Gastroesophageal sphincter (tissue), 3 donors: ENCODE data around the gene MACROD2.

ENCODE experiments used
- POLR2A ChIP-seq, 2 donors: fragments of 450-650 bp; IDR thresholded peaks; one replicate each; pipeline ENCODE4 v1.6.1; 2017; ENCODE audit warnings: antibody characterized with exemption in 2 of 2, mild to moderate bottlenecking in 2 of 2, moderate library complexity in 1 of 2
- TF ChIP-seq, protein P1 (sequence below), 4 experiments: fragments of 200-600 bp in 2 of 4; fragments of 450-650 bp in 2 of 4; sonication (generic) in 1 of 4; IDR thresholded peaks; one replicate each; pipeline ENCODE4 v1.5.1; 2017 to 2019; ENCODE audit warnings: antibody characterized with exemption in 4 of 4, mild to moderate bottlenecking in 2 of 4, moderate library complexity in 2 of 4

DNA sequence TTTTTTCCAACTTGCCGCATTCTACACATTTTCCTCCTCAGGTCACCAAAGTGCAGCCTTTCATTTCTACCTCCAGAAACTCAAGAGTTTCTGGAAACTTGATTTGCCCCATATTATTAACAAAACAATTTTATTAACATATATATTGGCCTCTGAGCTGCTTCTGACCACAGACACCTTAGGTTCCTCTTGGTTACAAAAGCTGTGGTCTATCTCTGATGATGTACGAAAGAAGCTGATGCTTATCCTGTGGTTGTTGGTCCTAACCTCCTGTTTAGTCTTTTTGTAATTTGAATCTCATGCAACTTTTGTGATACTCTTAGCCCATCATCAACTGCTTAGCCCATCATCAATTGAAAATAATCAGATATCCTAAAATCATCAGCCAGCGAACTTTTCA is 1842.2 kb downstream of the MACROD2 start:
- TF ChIP-seq, protein P1, sequence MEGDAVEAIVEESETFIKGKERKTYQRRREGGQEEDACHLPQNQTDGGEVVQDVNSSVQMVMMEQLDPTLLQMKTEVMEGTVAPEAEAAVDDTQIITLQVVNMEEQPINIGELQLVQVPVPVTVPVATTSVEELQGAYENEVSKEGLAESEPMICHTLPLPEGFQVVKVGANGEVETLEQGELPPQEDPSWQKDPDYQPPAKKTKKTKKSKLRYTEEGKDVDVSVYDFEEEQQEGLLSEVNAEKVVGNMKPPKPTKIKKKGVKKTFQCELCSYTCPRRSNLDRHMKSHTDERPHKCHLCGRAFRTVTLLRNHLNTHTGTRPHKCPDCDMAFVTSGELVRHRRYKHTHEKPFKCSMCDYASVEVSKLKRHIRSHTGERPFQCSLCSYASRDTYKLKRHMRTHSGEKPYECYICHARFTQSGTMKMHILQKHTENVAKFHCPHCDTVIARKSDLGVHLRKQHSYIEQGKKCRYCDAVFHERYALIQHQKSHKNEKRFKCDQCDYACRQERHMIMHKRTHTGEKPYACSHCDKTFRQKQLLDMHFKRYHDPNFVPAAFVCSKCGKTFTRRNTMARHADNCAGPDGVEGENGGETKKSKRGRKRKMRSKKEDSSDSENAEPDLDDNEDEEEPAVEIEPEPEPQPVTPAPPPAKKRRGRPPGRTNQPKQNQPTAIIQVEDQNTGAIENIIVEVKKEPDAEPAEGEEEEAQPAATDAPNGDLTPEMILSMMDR (IDR thresholded peaks at IDR 0.05) = no peak
- TF ChIP-seq POLR2A (IDR thresholded peaks at IDR 0.05) = no peak
